ENCODE data around the gene SLC6A5.

Gene SLC6A5

DNA sequence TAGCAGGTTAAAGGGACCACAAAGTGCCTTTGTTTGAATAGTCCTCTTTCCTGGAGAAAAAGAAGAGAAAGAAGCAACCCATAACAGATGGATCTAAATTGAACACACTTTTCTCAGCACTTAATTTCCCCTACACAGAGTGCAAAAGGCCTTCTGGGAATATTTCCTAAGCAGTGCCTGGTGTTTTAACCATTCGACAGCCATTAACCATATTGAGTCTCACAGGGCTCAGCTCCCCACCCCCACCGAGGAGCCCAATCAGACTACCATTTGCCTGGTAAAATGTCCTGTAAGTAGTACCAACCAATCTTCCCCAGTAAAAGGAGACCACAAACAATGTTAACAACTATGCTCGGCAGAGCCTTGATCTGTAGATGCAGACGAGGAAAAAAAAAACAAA lies 40.7 kb upstream of the SLC6A5 start (continued):
- TF ChIP-seq ZNF146 (tag by site-specific recombination; IDR thresholded peaks at IDR 0.05) (no peak), ZNF510 (tag by site-specific recombination; IDR thresholded peaks at IDR 0.05; ENCODE audit: insufficient replicate concordance) (no peak), ZIC2 (tag by site-specific recombination; IDR thresholded peaks at IDR 0.05) (no peak), EGR2 (tag by site-specific recombination; IDR thresholded peaks at IDR 0.05; ENCODE audit: low read depth) (no peak), SCRT1 (tag by site-specific recombination; IDR thresholded peaks at IDR 0.05; ENCODE audit: borderline replicate concordance) (no peak), ZBTB17 (tag by site-specific recombination; IDR thresholded peaks at IDR 0.05) (no peak), ZNF423 (tag by site-specific recombination; IDR thresholded peaks at IDR 0.05) (no peak)
- TF ChIP-seq, protein P1, sequence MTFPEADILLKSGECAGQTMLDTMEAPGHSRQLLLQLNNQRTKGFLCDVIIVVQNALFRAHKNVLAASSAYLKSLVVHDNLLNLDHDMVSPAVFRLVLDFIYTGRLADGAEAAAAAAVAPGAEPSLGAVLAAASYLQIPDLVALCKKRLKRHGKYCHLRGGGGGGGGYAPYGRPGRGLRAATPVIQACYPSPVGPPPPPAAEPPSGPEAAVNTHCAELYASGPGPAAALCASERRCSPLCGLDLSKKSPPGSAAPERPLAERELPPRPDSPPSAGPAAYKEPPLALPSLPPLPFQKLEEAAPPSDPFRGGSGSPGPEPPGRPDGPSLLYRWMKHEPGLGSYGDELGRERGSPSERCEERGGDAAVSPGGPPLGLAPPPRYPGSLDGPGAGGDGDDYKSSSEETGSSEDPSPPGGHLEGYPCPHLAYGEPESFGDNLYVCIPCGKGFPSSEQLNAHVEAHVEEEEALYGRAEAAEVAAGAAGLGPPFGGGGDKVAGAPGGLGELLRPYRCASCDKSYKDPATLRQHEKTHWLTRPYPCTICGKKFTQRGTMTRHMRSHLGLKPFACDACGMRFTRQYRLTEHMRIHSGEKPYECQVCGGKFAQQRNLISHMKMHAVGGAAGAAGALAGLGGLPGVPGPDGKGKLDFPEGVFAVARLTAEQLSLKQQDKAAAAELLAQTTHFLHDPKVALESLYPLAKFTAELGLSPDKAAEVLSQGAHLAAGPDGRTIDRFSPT (tag by site-specific recombination; IDR thresholded peaks at IDR 0.05): no peak

DNA sequence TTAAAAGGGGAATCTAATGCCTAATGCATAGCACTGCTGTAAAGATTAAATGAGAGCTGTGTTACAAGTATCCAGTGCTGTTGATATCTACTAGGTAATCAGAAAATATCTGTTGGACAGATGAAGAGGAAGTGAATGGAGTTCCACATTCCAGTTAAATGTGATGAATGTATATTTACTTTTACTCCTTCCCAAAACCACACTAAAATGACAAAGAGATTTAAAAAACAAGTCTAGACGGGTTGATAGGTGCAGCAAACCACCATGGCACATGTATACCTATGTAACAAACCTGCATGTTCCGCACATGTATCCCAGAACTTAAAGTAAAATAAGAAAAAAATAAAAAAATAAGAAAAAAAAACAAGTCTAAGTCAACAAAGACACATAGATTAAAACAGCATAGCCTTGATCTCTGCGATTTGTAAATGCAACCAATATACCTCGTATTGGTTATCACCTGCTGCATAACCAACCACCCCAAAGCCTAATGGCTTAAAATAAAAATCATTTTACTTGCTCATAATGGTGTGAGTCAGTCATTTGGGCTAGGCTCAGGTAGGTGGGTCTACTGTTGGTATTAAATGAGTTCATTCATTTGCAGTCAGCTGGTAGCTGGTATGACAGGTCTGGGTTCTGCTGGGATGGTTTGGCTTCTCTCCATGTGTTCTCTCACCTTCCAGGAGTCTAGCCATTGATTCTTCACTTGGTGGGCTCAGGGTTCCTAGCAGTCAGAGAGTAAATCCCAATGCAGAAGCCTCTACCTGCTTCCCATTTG lies 39.7 kb upstream of the SLC6A5 start:
- CTCF ChIA-PET: interaction anchor here (0.5 to 0.6 kb wide), 2 partner anchors 28 to 139 kb away, joined by 3 read pairs; no protein-coding TSS in a partner anchor
- no peak overlapping the region for H3K4me3 ChIP-seq (ENCODE audit: low read depth, low read length)
- H3K36me3 ChIP-seq (ENCODE audit: control insufficient read depth in 2 of 2, insufficient read depth in 1 of 2, low read length in 2 of 2): no peaks in the 10 kb centered on the region
- no peak for TF ChIP-seq ZSCAN23 (tag by site-specific recombination; IDR thresholded peaks at IDR 0.05)
- TF ChIP-seq, protein P2, sequence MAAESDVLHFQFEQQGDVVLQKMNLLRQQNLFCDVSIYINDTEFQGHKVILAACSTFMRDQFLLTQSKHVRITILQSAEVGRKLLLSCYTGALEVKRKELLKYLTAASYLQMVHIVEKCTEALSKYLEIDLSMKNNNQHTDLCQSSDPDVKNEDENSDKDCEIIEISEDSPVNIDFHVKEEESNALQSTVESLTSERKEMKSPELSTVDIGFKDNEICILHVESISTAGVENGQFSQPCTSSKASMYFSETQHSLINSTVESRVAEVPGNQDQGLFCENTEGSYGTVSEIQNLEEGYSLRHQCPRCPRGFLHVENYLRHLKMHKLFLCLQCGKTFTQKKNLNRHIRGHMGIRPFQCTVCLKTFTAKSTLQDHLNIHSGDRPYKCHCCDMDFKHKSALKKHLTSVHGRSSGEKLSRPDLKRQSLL (tag by site-specific recombination; IDR thresholded peaks at IDR 0.05): no peak
- no peak overlapping the region for H3K27ac ChIP-seq (ENCODE audit: extremely low read depth, low read depth, low read length)
- POLR2A ChIA-PET: no interaction called here
- no peaks in the 10 kb centered on the region for H3K9me3 ChIP-seq (ENCODE audit: control insufficient read depth, insufficient read depth, low read depth, low read length)
- no peaks in the 10 kb centered on the region for H3K4me1 ChIP-seq (ENCODE audit: control insufficient read depth, insufficient read depth, low read length)

DNA sequence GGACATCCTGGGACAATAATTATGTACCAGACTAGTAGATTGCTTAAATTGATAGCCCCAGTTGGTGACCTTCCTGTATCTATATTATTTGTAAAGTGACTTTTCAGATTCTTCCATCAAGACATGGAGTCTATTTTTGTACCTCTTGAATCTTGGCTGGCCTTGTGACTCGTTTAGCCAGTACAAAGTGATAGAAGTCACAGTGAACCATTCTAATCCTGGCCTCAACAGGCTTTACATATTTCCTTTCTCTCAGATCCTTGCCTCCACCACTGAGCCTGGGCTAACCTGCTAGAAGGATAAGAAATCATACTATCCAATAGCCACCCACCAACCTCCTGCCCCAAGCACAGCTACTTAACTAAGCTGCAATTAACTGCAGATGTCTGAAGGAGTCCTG lies 37.5 kb upstream of the SLC6A5 start:
- ChIA-PET POLR2A (no interaction called here), CTCF (no interaction called here)
- Histone ChIP-seq H3K9me3 (ENCODE audit: control insufficient read depth, insufficient read depth, low read depth, low read length) (no peaks in the 10 kb centered on the region), H3K4me3 (ENCODE audit: low read depth, low read length) (no peak overlapping the region), H3K4me1 (ENCODE audit: control insufficient read depth, insufficient read depth, low read length) (no peaks in the 10 kb centered on the region), H3K36me3 (ENCODE audit: control insufficient read depth in 2 of 2, insufficient read depth in 1 of 2, low read length in 2 of 2) (no peaks in the 10 kb centered on the region), H3K27ac (ENCODE audit: extremely low read depth, low read depth, low read length) (no peak overlapping the region)
- TF ChIP-seq ZNF19 (tag by site-specific recombination; IDR thresholded peaks at IDR 0.05; ENCODE audit: low read depth) (no peak), ZNF585B (tag by site-specific recombination; IDR thresholded peaks at IDR 0.05) (no peak), ZNF670 (tag by site-specific recombination; IDR thresholded peaks at IDR 0.05; ENCODE audit: low read depth) (no peak), ZFP41 (tag by site-specific recombination; IDR thresholded peaks at IDR 0.05; ENCODE audit: borderline replicate concordance) (no peak), ZNF530 (tag by site-specific recombination; IDR thresholded peaks at IDR 0.05; ENCODE audit: low read depth) (no peak), ZNF677 (tag by site-specific recombination; IDR thresholded peaks at IDR 0.05) (no peak), ZNF791 (tag by site-specific recombination; IDR thresholded peaks at IDR 0.05) (no peak), KLF9 (tag by site-specific recombination; IDR thresholded peaks at IDR 0.05; ENCODE audit: low read depth) (no peak), ZNF600 (tag by site-specific recombination; IDR thresholded peaks at IDR 0.05) (no peak), GLI4 (tag by site-specific recombination; IDR thresholded peaks at IDR 0.05) (no peak), SETDB1 (IDR thresholded peaks at IDR 0.05; ENCODE audit: insufficient read length, low read length) (no peak)
- TF ChIP-seq, protein P3, sequence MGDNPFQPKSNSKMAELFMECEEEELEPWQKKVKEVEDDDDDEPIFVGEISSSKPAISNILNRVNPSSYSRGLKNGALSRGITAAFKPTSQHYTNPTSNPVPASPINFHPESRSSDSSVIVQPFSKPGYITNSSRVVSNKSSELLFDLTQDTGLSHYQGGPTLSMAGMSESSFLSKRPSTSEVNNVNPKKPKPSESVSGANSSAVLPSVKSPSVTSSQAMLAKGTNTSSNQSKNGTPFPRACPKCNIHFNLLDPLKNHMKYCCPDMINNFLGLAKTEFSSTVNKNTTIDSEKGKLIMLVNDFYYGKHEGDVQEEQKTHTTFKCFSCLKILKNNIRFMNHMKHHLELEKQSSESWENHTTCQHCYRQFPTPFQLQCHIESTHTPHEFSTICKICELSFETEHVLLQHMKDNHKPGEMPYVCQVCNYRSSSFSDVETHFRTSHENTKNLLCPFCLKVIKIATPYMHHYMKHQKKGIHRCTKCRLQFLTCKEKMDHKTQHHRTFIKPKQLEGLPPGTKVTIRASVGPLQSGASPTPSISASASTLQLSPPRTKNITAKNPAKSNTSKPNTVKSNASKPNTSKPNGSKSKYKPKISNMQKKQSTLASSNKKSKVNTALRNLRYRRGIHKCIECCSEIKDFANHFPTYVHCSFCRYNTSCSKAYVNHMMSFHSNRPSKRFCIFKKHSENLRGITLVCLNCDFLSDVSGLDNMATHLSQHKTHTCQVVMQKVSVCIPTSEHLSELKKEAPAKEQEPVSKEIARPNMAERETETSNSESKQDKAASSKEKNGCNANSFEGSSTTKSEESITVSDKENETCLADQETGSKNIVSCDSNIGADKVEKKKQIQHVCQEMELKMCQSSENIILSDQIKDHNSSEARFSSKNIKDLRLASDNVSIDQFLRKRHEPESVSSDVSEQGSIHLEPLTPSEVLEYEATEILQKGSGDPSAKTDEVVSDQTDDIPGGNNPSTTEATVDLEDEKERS (tag by site-specific recombination; IDR thresholded peaks at IDR 0.05): no peak
- TF ChIP-seq, protein P4, sequence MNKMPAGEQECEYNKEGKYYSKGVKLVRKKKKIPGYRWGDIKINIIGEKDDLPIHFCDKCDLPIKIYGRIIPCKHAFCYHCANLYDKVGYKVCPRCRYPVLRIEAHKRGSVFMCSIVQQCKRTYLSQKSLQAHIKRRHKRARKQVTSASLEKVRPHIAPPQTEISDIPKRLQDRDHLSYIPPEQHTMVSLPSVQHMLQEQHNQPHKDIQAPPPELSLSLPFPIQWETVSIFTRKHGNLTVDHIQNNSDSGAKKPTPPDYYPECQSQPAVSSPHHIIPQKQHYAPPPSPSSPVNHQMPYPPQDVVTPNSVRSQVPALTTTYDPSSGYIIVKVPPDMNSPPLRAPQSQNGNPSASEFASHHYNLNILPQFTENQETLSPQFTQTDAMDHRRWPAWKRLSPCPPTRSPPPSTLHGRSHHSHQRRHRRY (tag by site-specific recombination; IDR thresholded peaks at IDR 0.05): no peak
- TF ChIP-seq, protein P5, sequence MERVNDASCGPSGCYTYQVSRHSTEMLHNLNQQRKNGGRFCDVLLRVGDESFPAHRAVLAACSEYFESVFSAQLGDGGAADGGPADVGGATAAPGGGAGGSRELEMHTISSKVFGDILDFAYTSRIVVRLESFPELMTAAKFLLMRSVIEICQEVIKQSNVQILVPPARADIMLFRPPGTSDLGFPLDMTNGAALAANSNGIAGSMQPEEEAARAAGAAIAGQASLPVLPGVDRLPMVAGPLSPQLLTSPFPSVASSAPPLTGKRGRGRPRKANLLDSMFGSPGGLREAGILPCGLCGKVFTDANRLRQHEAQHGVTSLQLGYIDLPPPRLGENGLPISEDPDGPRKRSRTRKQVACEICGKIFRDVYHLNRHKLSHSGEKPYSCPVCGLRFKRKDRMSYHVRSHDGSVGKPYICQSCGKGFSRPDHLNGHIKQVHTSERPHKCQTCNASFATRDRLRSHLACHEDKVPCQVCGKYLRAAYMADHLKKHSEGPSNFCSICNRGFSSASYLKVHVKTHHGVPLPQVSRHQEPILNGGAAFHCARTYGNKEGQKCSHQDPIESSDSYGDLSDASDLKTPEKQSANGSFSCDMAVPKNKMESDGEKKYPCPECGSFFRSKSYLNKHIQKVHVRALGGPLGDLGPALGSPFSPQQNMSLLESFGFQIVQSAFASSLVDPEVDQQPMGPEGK (tag by site-specific recombination; IDR thresholded peaks at IDR 0.05): no peak
